Mucosa of descending colon (tissue), 3 donors: ENCODE data around the gene TRIP11. TPM values are rescaled to one million over a fixed set of nuclear protein-coding genes. Genes with fewer than 3 reads are reported as not detected.

Experiments
- ATAC-seq: fragments of 200-7000 bp; cut with Tn5 transposase; one replicate; pipeline ENCODE4 v1.9.1; 2020; ENCODE audit warnings: mild to moderate bottlenecking, moderate library complexity
- DNase-seq, 3 donors: peaks; one replicate each; pipeline ENCODE4 v3.0.0-alpha.2; 2020
- H3K36me3 ChIP-seq: fragments of 200-600 bp; one replicate; pipeline ENCODE4 v1.8.0; 2021; ENCODE audit warnings: low read depth, mild to moderate bottlenecking
- H3K4me1 ChIP-seq: fragments of 200-600 bp; one replicate; pipeline ENCODE4 v1.8.0; 2021; ENCODE audit warnings: low read depth, mild to moderate bottlenecking
- H3K4me3 ChIP-seq: fragments of 200-600 bp; one replicate; pipeline ENCODE4 v1.8.0; 2021; ENCODE audit warnings: mild to moderate bottlenecking
- H3K9me3 ChIP-seq: fragments of 200-600 bp; one replicate; pipeline ENCODE4 v1.8.0; 2021; ENCODE audit warnings: mild to moderate bottlenecking
- CTCF ChIP-seq: fragments of 200-600 bp; IDR thresholded peaks from one replicate; pipeline ENCODE4 v1.8.0; 2022; ENCODE audit warnings: antibody characterized with exemption, mild to moderate bottlenecking
- intact Hi-C, 2 donors: fragments of 100-400 bp; cut with DNase I in 1 of 2; cut with micrococcal nuclease in 1 of 2; formaldehyde crosslinking; loops; one replicate each; pipeline versions ENCODE4 v1.11.0 to v1.11.1; 2022; cut with DNase I, micrococcal nuclease
- total RNA-seq, 3 donors: library from RNA; stranded (reverse); fragmentation: NEBNext Ultra II Directional in 2 of 3; extraction: Animal tissue kit (Norgen Biotek cat#: 25700) in 2 of 3; gene quantifications; one replicate each; pipeline versions ENCODE4 v1.2.1 to v1.2.4, GENCODE V29; 2021 to 2023
- donor health status: DM: no; HTN: no; CAD: no; lungs with moderate emphysema.
- donor health status: DM: no; HTN: no; CAD: no.
- donor health status: DM: no; HTN: yes; CAD: no.

Gene TRIP11
- total RNA-seq, 3 donors from 2014 or later: 48.1 to 67.3 (median 54.6) TPM

GRCh38 chr14:91919814-91920213 is 120.0 kb downstream of the TRIP11 start:
- DNase-seq (no peak), ATAC-seq (no peak)
- intact Hi-C loops: no loop called here
- Histone ChIP-seq H3K36me3 (no peaks in the 10 kb centered on the region), H3K4me1 (no peaks in the 10 kb centered on the region), H3K9me3 (no peaks in the 10 kb centered on the region), H3K4me3 (no peak overlapping the region)
- no peak for TF ChIP-seq CTCF

GRCh38 chr14:91918186-91918883 is 121.5 kb downstream of the TRIP11 start:
- ATAC-seq: peak; percentile 18

More at GRCh38 chr14:91918186-91918883, 121.5 kb downstream of the TRIP11 start:
- H3K4me3 ChIP-seq: no peak overlapping the region
- no peaks in the 10 kb centered on the region for H3K9me3 ChIP-seq
- DNase-seq: no peak
- intact Hi-C loops: no loop called here
- TF ChIP-seq CTCF: no peak
- H3K4me1 ChIP-seq: no peaks in the 10 kb centered on the region
- H3K36me3 ChIP-seq: no peaks in the 10 kb centered on the region

Other genes starting within 250 kb of the TRIP11 start
- 10 to 100 TPM; 39.0 to 75.1 (median 63.6) TPM for gene TC2N, start 172.5 kb downstream of the TRIP11 start, total RNA-seq
- gene FBLN5, start 92.4 kb downstream of the TRIP11 start, total RNA-seq: 10 to 100 TPM in 2 of 3 donors, 1 to 10 TPM in 1; 6.1 to 56.7 (median 18.6) TPM
- gene ATXN3, start 66.5 kb upstream of the TRIP11 start, total RNA-seq: 10 to 100 TPM; 23.4 to 53.0 (median 29.2) TPM
- gene NDUFB1, start 81.6 kb upstream of the TRIP11 start, total RNA-seq: 100 to 1,000 TPM; 138 to 170 (median 142) TPM
- 10 to 100 TPM; 33.4 to 57.5 (median 47.0) TPM for gene CPSF2, start 81.9 kb upstream of the TRIP11 start, total RNA-seq